DMS79 treated with DMSO at 0.1 percent for 48 hours (cell line): Measurements from ENCODE around the gene ALKBH4.
"Not testable (repeated sequence)": the region's sequence is repeated elsewhere in the genome, so short reads cannot be mapped to it uniquely, and the experiment has no call there.

Experiments
- DNase-seq: peaks from one replicate; lab custom pipeline; 2025; lab: John Stamatoyannopoulos, UW

ALKBH4 gene

GRCh38 chr7:102478314-102479208 is 13.9 kb upstream of the ALKBH4 start, which contains the start of gene POLR2J:
Gene POLR2J, minus strand, starts transcription at chr7:102478922. Its CDS starts 62 bp downstream, at chr7:102478860.
- not testable (repeated sequence) for DNase-seq

- not testable (repeated sequence) for DNase-seq
Measured at GRCh38 chr7:102474736-102475435, 10.2 kb upstream of the ALKBH4 start.

GRCh38 chr7:102474116-102474515 is 9.5 kb upstream of the ALKBH4 start:
- DNase-seq, result not testable (repeated sequence)

- no peak for DNase-seq
Measured at GRCh38 chr7:102473271-102473991, 8.8 kb upstream of the ALKBH4 start.

GRCh38 chr7:102472126-102473041 is 7.7 kb upstream of the ALKBH4 start:
- DNase-seq, result no peak

GRCh38 chr7:102471791-102472125 is 7.1 kb upstream of the ALKBH4 start:
- no peak for DNase-seq

- DNase-seq, result no peak
Measured at GRCh38 chr7:102469972-102470825, 5.5 kb upstream of the ALKBH4 start.

GRCh38 chr7:102469351-102469971 is 4.8 kb upstream of the ALKBH4 start:
- DNase-seq, result no peak

- DNase-seq, result no peak
Measured at GRCh38 chr7:102468478-102469350, 4.1 kb upstream of the ALKBH4 start.

GRCh38 chr7:102467581-102468477 is 3.2 kb upstream of the ALKBH4 start:
- DNase-seq, result no peak

GRCh38 chr7:102466097-102466496 is 1.4 kb upstream of the ALKBH4 start:
- no peak for DNase-seq

GRCh38 chr7:102463841-102464576 is 654 bp downstream of the ALKBH4 start:
- no peak for DNase-seq

GRCh38 chr7:102460467-102460866 is 4.2 kb downstream of the ALKBH4 start:
- DNase-seq, result no peak

GRCh38 chr7:102459221-102459844 is 5.3 kb downstream of the ALKBH4 start:
- no peak for DNase-seq

- no peak for DNase-seq
Measured at GRCh38 chr7:102457352-102457924, 7.2 kb downstream of the ALKBH4 start.

- DNase-seq, result no peak
Measured at GRCh38 chr7:102456327-102456726, 8.3 kb downstream of the ALKBH4 start.
